DND-41 (cell line): ENCODE data around the gene SLC39A11.
"Not testable (repeated sequence)": the region's sequence is repeated elsewhere in the genome, so short reads cannot be mapped to it uniquely, and the experiment has no call there.

Source experiments
- ATAC-seq: fragments of 200-7000 bp; cut with Tn5 transposase; 3 replicates; pipeline ENCODE4 v1.9.1; 2021; ENCODE audit warnings: low read depth; ENCODE audit not compliant: insufficient read depth
- DNase-seq: peaks from one replicate; pipeline ENCODE4 v3.0.0-alpha.2; 2020
- H2AFZ ChIP-seq: 2 replicates; pipeline ENCODE4 v1.6.0; 2012; ENCODE audit warnings: low read depth, low read length
- H3K27ac ChIP-seq: 2 replicates; pipeline ENCODE4 v1.5.1; 2012; ENCODE audit warnings: low read length, inconsistent platforms
- H3K27me3 ChIP-seq: fragments of 200-600 bp; sonication (generic); 2 replicates; pipeline ENCODE4 v1.6.0; 2012; ENCODE audit warnings: low read length, mild to moderate bottlenecking, inconsistent platforms; ENCODE audit not compliant: insufficient read depth, poor library complexity
- H3K36me3 ChIP-seq: 2 replicates; pipeline ENCODE4 v1.5.1; 2012; ENCODE audit warnings: low read length, inconsistent platforms; ENCODE audit not compliant: insufficient read depth
- H3K4me1 ChIP-seq: 2 replicates; pipeline ENCODE4 v1.5.1; 2012; ENCODE audit warnings: mild to moderate bottlenecking, low read length; ENCODE audit not compliant: insufficient read depth
- H3K4me2 ChIP-seq: 2 replicates; pipeline ENCODE4 v1.6.0; 2012; ENCODE audit warnings: mild to moderate bottlenecking, moderate library complexity, low read length, inconsistent platforms; ENCODE audit not compliant: insufficient read depth
- H3K4me3 ChIP-seq, 2 experiments: fragments of 200-600 bp in 1 of 2; shearing (Covaris generic) in 1 of 2; 2 replicates each; pipeline ENCODE4 v1.5.1; 2012 to 2016; ENCODE audit warnings: inconsistent platforms in 2 of 2, low read length in 2 of 2, mild to moderate bottlenecking in 2 of 2, low read depth in 1 of 2, moderate library complexity in 1 of 2
- H3K79me2 ChIP-seq: 2 replicates; pipeline ENCODE4 v1.6.0; 2012; ENCODE audit warnings: low read length, inconsistent platforms; ENCODE audit not compliant: insufficient read depth
- H3K9ac ChIP-seq: 2 replicates; pipeline ENCODE4 v1.6.0; 2012; ENCODE audit warnings: low read depth, mild to moderate bottlenecking, inconsistent platforms, low read length, moderate library complexity
- H3K9me3 ChIP-seq: 2 replicates; pipeline ENCODE4 v1.5.1; 2012; ENCODE audit warnings: low read length, moderate library complexity, mild to moderate bottlenecking, inconsistent platforms; ENCODE audit not compliant: insufficient read depth, severe bottlenecking
- H4K20me1 ChIP-seq: 2 replicates; pipeline ENCODE4 v1.6.0; 2012; ENCODE audit warnings: low read length; ENCODE audit not compliant: insufficient read depth
- CTCF ChIP-seq: IDR thresholded peaks from 2 replicates; pipeline ENCODE4 v1.5.1; 2012; ENCODE audit warnings: borderline replicate concordance, low read length, moderate library complexity, mild to moderate bottlenecking; ENCODE audit not compliant: poor library complexity, severe bottlenecking; ENCODE audit errors: extremely low read depth
- EZH2 ChIP-seq: IDR thresholded peaks from 3 replicates; pipeline ENCODE4 v1.6.1; 2012; ENCODE audit warnings: borderline replicate concordance, low read depth, mild to moderate bottlenecking, moderate library complexity, low read length, inconsistent platforms; ENCODE audit not compliant: severe bottlenecking

The SLC39A11 gene

GRCh38 chr17:72782985-72783701 lies 309.3 kb downstream of the SLC39A11 start:
- no peaks in the 10 kb centered on the region for H3K27me3 ChIP-seq
- no peak for TF ChIP-seq CTCF
- TF ChIP-seq EZH2, result no peak
- H3K4me3 ChIP-seq, result no peak overlapping the region
- H4K20me1 ChIP-seq, result no peaks in the 10 kb centered on the region
- no peak overlapping the region for H3K27ac ChIP-seq
- no peaks in the 10 kb centered on the region for H3K4me1 ChIP-seq
- no peak overlapping the region for H2AFZ ChIP-seq
- no peaks in the 10 kb centered on the region for H3K36me3 ChIP-seq
- H3K79me2 ChIP-seq, result no peaks in the 10 kb centered on the region
- DNase-seq (no peak), ATAC-seq (no peak)
- no peak overlapping the region for H3K4me2 ChIP-seq
- no peaks in the 10 kb centered on the region for H3K9me3 ChIP-seq
- no peak overlapping the region for H3K9ac ChIP-seq

- not testable (repeated sequence) for H3K36me3 ChIP-seq, H3K27me3 ChIP-seq, H3K4me2 ChIP-seq, H2AFZ ChIP-seq, H3K9me3 ChIP-seq, H3K4me3 ChIP-seq, H3K27ac ChIP-seq, H3K9ac ChIP-seq, H3K79me2 ChIP-seq, H4K20me1 ChIP-seq, ATAC-seq, H3K4me1 ChIP-seq, DNase-seq
These were observed 310.1 kb downstream of the SLC39A11 start for GRCh38 chr17:72782437-72782836.

GRCh38 chr17:72778169-72779151 lies 314.0 kb downstream of the SLC39A11 start:
- no peak for ATAC-seq
- Histone ChIP-seq H4K20me1 (no peaks in the 10 kb centered on the region), H3K4me3 (no peak overlapping the region), H3K27ac (no peak overlapping the region), H3K9me3 (no peaks in the 10 kb centered on the region), H2AFZ (no peak overlapping the region), H3K4me2 (no peak overlapping the region), H3K36me3 (no peaks in the 10 kb centered on the region), H3K9ac (no peak overlapping the region), H3K27me3 (no peaks in the 10 kb centered on the region), H3K4me1 (no peaks in the 10 kb centered on the region), H3K79me2 (no peaks in the 10 kb centered on the region)
- no peak for TF ChIP-seq EZH2
- no peak for TF ChIP-seq CTCF
- no peak for DNase-seq

DNA sequence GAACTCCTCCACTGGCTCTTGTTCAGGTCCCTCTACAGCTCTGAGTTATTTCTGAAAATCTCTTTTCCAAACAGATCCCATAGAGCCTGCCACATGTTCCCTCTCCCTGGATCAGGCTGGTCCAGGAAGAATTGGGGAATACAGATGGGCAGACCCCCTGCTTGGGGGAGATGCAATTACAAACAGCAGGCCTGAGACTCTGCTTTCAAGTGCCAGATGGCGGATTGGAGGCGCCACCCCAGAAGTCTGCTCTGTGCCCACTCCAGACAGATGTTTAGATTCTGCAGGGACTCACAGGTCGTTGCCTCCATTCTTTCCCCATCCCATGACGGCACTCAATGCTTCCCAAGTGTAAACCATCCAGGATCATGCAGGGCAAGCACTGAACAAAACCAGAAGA lies 316.6 kb downstream of the SLC39A11 start:
- H3K79me2 ChIP-seq, result no peaks in the 10 kb centered on the region
- H3K4me3 ChIP-seq, result no peak overlapping the region
- H3K36me3 ChIP-seq, result no peaks in the 10 kb centered on the region
- ATAC-seq, result no peak
- no peak overlapping the region for H3K27ac ChIP-seq
- H3K27me3 ChIP-seq, result no peaks in the 10 kb centered on the region
- no peak for DNase-seq
- no peaks in the 10 kb centered on the region for H3K9me3 ChIP-seq
- no peak overlapping the region for H2AFZ ChIP-seq
- H4K20me1 ChIP-seq, result no peaks in the 10 kb centered on the region
- H3K4me2 ChIP-seq, result no peak overlapping the region
- H3K4me1 ChIP-seq, result no peaks in the 10 kb centered on the region
- TF ChIP-seq CTCF (no peak), EZH2 (no peak)
- no peak overlapping the region for H3K9ac ChIP-seq
